ENCODE measurements around the gene CORT.
"Not testable (repeated sequence)": the region's sequence is repeated elsewhere in the genome, so short reads cannot be mapped to it uniquely, and the experiment has no call there.

Gene CORT

DNA sequence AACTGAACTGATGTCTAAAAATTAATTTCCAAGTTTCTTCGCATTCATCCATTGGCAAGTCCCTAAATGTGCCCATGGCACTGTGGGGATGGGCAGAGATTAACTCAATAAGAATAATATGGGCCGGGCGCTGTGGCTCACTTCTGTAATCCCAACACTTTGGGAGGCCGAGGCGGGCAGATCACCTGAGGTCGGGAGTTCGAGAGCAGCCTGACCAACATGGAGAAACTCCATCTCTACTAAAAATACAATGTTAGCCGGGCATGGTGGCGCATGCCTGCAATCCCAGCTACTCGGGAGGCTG lies 24.4 kb downstream of the CORT start:
- FAIRE-seq; DNase-seq (ENCODE audit: insufficient read length, low spot score): not testable (repeated sequence)

DNA sequence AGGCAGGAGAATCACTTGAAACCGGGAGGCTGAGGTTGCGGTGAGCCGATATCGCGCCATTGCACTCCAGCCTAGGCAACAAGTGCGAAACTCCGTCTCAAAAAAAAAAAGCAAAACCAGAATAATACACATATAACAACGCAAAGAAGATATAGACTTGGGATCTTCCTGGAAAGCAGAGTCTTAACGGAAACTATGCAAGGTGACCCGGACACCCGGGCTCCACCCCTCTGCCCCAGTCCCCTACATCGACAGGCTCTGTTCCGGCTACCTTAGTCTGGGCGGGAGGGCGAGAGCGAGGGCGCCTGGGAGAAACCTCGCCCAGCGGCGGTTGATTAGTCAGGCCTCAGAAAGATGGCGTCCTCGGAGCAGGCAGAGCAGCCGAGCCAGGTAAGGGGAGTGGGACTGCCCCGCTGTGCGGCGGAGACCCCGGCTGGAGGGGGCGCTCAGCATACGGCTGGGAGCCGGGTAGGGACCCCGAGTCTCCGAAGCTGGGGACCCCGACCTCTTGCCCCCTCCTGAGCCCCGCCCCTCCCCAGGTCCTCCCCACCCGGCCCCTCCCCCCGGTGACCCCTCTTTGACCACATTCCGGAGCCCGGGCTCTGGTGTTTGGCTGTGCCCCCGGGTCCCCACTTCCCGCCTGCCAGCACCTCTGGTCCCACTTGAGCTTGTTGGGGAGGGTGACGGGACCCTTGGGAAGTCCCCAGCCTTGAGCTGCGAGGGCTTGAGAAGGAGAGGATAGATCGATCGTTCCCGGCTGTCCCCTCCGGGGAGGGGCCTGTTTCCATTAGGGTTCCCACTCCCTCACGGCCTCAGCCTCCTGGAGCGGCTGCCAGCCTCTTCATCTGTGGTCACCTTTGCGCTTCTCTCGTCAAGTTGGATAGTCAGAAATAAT lies 25.0 kb downstream of the CORT start, which contains the start of gene PEX14:
PEX14 (plus strand) TSS at position 338 of the 895 bp plus-strand sequence; CDS start at position 355, 17 bp downstream.
- DNase-seq (ENCODE audit: insufficient read length, low spot score): peak; percentile 80
- FAIRE-seq: peak; percentile 84

- DNase-seq (ENCODE audit: insufficient read length, low spot score) (no peak), FAIRE-seq (no peak)
Measured at GRCh38 chr1:10475510-10475909, 25.7 kb downstream of the CORT start.

DNA sequence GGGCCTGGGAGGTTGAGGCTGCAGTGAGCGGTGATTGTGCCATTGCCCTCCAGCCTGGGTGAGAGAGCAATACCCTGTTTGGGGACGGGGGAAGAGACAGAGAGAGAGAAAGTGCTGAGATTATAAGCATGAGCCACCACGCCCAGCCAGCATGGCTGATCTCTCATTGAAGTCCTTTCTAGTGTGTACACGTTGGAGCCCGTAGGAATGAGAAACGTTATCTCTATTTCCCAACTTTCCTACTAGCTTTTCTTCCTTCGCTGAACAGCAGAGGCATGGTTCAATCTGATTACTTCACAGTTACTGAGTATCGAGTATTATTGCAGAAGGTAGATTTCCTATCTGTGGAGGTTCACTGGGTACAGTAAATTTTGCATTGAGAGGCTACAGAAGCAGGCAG lies 29.5 kb downstream of the CORT start:
- FAIRE-seq: no peak
- DNase-seq (ENCODE audit: insufficient read length, low spot score): no peak

GRCh38 chr1:10480614-10481013 lies 30.8 kb downstream of the CORT start:
- no peak for FAIRE-seq
- DNase-seq (ENCODE audit: insufficient read length, low spot score): no peak

DNA sequence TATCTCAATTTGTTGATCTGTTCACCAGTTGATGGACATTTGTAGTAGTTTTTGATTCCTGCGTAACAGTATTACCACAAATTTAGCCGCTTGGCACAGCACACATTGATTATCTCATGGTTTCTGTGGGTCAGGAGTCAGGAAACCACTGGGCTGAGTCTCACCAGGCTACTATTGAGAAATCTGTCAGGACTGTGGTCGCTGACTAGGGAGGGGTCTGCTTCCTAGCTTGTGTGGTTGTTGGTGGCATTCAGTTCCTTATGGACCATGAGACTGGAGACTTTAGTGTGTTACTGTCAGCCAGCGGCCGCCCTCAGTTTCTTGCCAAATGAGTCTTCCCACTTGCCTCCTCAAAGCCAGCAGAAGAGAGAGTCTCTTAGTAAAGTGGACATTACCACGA lies 34.7 kb downstream of the CORT start:
- no peak for DNase-seq (ENCODE audit: insufficient read length, low spot score)
- FAIRE-seq: no peak

DNA sequence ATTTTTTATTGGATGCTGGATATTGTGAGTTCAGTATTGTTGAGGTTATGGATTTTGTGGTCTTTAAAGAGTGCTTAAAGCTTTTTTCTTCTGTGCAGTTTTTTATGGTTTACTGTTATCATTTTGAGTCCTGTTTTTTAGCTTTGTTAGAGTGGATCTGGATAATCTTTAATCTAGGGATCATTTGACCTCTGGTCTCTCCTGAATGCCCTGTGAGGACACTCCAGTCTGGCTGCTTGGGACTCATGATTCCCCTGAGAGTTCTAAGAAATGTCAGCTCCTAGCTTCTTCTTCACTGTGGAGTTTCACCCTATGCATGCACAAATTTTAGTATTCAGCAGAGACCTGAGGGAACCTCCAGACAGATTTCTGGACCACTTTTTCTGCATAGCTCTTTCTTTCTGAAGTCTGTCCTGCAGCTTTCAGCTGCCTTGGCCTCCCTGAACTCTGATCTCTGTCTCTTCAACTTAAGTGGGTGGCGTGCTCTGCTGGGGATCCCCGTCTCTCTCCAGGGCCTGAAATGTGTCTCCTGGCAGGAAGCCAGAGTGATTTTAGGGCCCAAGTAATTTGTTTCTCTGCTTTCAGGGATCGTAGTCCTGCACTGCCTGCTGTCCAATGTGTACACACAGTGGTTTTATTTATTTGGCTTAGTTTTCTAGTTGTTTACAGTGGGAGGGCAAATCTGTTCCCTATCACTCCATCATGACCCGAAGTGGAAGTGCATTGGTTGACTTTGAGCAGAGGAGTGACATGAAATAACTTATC lies 39.6 kb downstream of the CORT start:
- no peak for DNase-seq (ENCODE audit: insufficient read length, low spot score)
- no peak for FAIRE-seq

DNA sequence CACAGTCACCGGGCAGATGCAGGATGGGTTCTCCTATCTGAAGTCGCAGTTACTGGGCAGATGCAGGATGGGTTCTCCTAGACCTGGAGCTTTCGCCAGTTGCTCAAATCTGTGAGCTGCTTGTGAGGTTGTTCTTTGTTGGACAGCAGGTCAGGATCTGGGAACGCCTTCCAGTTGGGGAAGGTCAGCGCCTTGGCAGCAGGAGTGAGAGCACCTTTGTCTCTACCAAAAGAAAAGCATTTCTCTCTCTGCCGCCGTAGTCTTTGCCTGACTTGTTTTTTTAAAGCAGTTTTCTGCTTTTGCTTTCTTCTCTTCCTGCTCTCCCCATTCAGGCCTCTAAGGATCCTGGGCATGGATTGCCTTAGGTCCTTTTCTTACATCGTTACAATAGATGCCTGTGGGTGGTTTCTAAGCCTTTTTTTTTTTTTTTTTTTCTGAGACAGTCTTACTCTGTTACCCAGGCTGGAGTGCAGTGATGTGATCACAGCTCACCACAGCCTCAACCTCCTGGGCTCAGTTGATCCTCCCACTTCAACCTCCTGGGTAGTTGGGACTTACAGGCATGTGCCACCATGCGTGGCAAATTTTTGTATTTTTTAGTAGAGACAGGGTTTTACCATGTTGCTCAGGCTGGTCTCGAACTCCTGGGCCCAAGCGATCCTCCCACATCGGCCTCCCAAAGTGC lies 40.6 kb downstream of the CORT start:
- DNase-seq (ENCODE audit: insufficient read length, low spot score): no peak
- no peak for FAIRE-seq

GRCh38 chr1:10494418-10494753 lies 44.6 kb downstream of the CORT start:
- no peak for DNase-seq (ENCODE audit: insufficient read length, low spot score)

GRCh38 chr1:10494754-10495474 lies 45.1 kb downstream of the CORT start:
- peak; percentile 69 for DNase-seq (ENCODE audit: insufficient read length, low spot score)
- FAIRE-seq: peak; percentile 95

More at GRCh38 chr1:10494418-10494753, 44.6 kb downstream of the CORT start:
- FAIRE-seq: no peak

GRCh38 chr1:10495475-10495817 lies 45.6 kb downstream of the CORT start:
- FAIRE-seq (no peak), DNase-seq (ENCODE audit: insufficient read length, low spot score) (no peak)

- FAIRE-seq: no peak
Measured at GRCh38 chr1:10495952-10496351, 46.1 kb downstream of the CORT start.

DNA sequence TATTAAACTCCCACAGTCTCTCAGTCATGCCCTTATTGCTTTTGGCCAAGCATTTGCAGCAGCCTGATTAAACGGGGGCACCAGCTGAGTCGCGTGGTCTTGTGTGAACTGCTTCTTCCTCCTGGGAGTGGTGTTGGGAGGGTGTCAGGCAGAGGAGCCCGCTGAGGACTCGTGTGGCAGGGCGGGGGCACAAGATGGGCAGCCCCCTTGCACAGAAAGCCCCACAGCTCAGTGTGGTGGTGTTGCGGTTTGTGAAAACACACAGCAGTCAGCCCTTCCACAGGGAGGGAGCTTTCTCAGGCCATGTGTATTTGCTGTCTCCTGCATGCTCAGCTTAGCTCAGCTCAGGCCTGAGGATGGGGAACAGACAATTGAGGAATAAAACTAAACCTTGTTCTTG lies 47.3 kb downstream of the CORT start:
- no peak for FAIRE-seq
- no peak for DNase-seq (ENCODE audit: insufficient read length, low spot score)

More at GRCh38 chr1:10495952-10496351, 46.1 kb downstream of the CORT start:
- DNase-seq (ENCODE audit: insufficient read length, low spot score): no peak

GRCh38 chr1:10498231-10498630 lies 48.4 kb downstream of the CORT start:
- no peak for DNase-seq (ENCODE audit: insufficient read length, low spot score)

More at GRCh38 chr1:10498231-10498630, 48.4 kb downstream of the CORT start:
- peak; percentile 84 for FAIRE-seq

All from GM19239 (cell line).